ENCODE data around the gene ALDH4A1.

DNA sequence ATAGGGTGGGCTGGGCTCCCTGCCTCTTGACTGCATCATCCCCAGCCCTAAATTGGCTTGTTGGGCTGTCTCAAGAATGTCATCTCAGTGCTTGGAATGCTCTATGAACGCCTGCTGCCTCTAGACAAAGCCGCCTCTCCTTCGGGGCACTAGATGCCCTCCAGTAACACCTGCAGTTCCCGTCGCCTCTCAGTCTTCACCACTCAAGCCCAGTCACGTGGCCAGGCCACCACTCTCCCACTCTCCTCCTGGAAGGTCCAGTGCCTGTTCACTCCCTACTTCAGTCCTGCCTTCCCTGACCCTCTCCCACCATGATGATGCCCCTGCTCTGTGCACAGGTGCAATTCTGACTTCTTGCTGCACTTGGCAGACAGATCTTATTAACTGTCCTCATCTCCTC, 49.9 kb downstream of the ALDH4A1 start:
- TF ChIP-seq CTCF (IDR thresholded peaks at IDR 0.05) = no peak
- no peak for TF ChIP-seq POLR2AphosphoS5 (IDR thresholded peaks at IDR 0.05)
- no peak for TF ChIP-seq POLR2A (IDR thresholded peaks at IDR 0.05)
